Esophagus (tissue), 2 donors: ENCODE results near the gene ZFAND3. TPM values are rescaled to one million over a fixed set of nuclear protein-coding genes. Genes with fewer than 3 reads are reported as not detected.

Experiments used
- H3K27ac ChIP-seq, 2 donors: one replicate each; pipeline ENCODE4 v1.5.1; 2013; ENCODE audit warnings: low read depth in 2 of 2, mild to moderate bottlenecking in 2 of 2, inconsistent platforms in 1 of 2, low read length in 1 of 2, moderate library complexity in 1 of 2
- H3K27me3 ChIP-seq, 2 donors: one replicate each; pipeline ENCODE4 v1.6.1; 2013; ENCODE audit warnings: low read length in 2 of 2, control low read depth in 1 of 2, mild to moderate bottlenecking in 1 of 2; ENCODE audit not compliant: insufficient read depth in 2 of 2, control insufficient read depth in 1 of 2
- H3K36me3 ChIP-seq, 2 donors: one replicate each; pipeline ENCODE4 v1.6.1; 2013; ENCODE audit warnings: low read length in 1 of 2; ENCODE audit not compliant: control insufficient read depth in 2 of 2, insufficient read depth in 2 of 2
- H3K4me1 ChIP-seq, 2 donors: one replicate each; pipeline ENCODE4 v1.6.1; 2013; ENCODE audit warnings: low read length in 1 of 2; ENCODE audit not compliant: control insufficient read depth in 2 of 2, insufficient read depth in 2 of 2
- H3K4me3 ChIP-seq, 2 donors: one replicate each; pipeline ENCODE4 v1.5.1; 2013; ENCODE audit warnings: low read length in 2 of 2, mild to moderate bottlenecking in 2 of 2, low read depth in 1 of 2, moderate library complexity in 1 of 2
- H3K9me3 ChIP-seq, 2 donors: one replicate each; pipeline ENCODE4 v1.6.1; 2013; ENCODE audit warnings: mild to moderate bottlenecking in 2 of 2, low read depth in 1 of 2, low read length in 1 of 2, moderate library complexity in 1 of 2; ENCODE audit not compliant: control insufficient read depth in 2 of 2, insufficient read depth in 1 of 2
- WGBS, 2 donors: extraction: QIAGEN DNeasy Blood & Tissue Kit; methylation state at CpG; one replicate each; pipeline ENCODE4 v1.1.7; 2013; 5-methylcytosine and 5-hydroxymethylcytosine counted together
- polyA plus RNA-seq, 2 donors: library from polyadenylated mRNA; stranded (reverse); fragments of 200-250 nt; gene quantifications; one replicate each; pipeline ENCODE4 v1.2.3, GENCODE V29; 2013
- donor health status: healthy with polysubstance abuse.
- donor health status: Bipolar disorder and iron deficiency.

Gene ZFAND3
- polyA plus RNA-seq, 2 donors, result 20.6 to 21.9 TPM

GRCh38 chr6:38065734-38066305, 246.3 kb downstream of the ZFAND3 start:
- H3K27ac ChIP-seq, result no peak overlapping the region
- no peaks in the 10 kb centered on the region for H3K27me3 ChIP-seq
- peaks cover 8 to 9% of the 10 kb centered on the region in 2 donors for H3K36me3 ChIP-seq
- whole genome bisulfite sequencing, 2 donors, result 84 to 88% methylated on average over 2 of the region's 2 CpGs
- no peaks in the 10 kb centered on the region for H3K4me1 ChIP-seq
- no peaks in the 10 kb centered on the region for H3K9me3 ChIP-seq
- H3K4me3 ChIP-seq, result no peak overlapping the region

- H3K4me3 ChIP-seq, result no peak overlapping the region
- no peaks in the 10 kb centered on the region for H3K4me1 ChIP-seq
- no peaks in the 10 kb centered on the region for H3K9me3 ChIP-seq
- no peak overlapping the region for H3K27ac ChIP-seq
- no peaks in the 10 kb centered on the region for H3K27me3 ChIP-seq
- peaks cover 2 to 6% of the 10 kb centered on the region in 2 donors for H3K36me3 ChIP-seq
- WGBS, 2 donors, result 63 to 66% methylated on average over 2 of the region's 2 CpGs
These were observed 247.9 kb downstream of the ZFAND3 start for GRCh38 chr6:38067263-38067980.

GRCh38 chr6:38068854-38069590, 249.5 kb downstream of the ZFAND3 start:
- 70 to 74% methylated on average over 7 of the region's 7 CpGs for WGBS, 2 donors
- H3K36me3 ChIP-seq, result peaks cover 0 to 2% of the 10 kb centered on the region in 2 donors

DNA sequence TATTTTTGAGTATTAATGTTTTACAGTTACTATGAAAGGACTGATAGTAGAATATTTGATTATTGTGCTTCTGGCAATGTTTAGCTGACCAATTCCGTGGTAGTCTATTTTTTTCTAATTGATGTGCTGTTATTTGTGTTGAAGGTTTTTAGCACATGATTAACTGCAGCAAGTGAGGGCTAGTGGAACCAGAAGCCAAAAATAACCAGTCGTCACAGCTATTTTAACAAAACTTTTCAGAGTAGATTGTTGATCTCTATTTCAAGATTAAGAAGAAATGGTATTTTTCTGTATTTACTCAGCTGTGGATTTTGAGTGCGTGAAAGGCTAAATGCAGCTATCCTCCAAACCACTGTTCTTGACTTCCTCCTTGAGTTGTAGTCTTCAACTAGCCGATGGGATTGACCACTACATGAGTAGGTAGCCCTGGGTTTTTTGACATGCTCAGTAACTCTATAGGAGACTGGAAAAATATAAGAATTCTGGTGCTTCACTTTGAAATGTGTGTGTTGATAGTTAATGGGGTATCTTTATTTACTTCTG, 258.0 kb downstream of the ZFAND3 start:
- H3K36me3 ChIP-seq, result no peaks in the 10 kb centered on the region
- no peak overlapping the region for H3K4me3 ChIP-seq
- no peaks in the 10 kb centered on the region for H3K27me3 ChIP-seq
- H3K27ac ChIP-seq, result no peak overlapping the region
- no peaks in the 10 kb centered on the region for H3K4me1 ChIP-seq
- WGBS, 2 donors, result 68 to 73% methylated on average over 4 of the region's 4 CpGs
- H3K9me3 ChIP-seq, result no peaks in the 10 kb centered on the region

More at GRCh38 chr6:38068854-38069590, 249.5 kb downstream of the ZFAND3 start:
- Histone ChIP-seq H3K4me1 (no peaks in the 10 kb centered on the region), H3K4me3 (no peak overlapping the region), H3K27ac (no peak overlapping the region), H3K27me3 (no peaks in the 10 kb centered on the region), H3K9me3 (no peaks in the 10 kb centered on the region)

- no peak overlapping the region for H3K4me3 ChIP-seq
- no peaks in the 10 kb centered on the region for H3K9me3 ChIP-seq
- H3K36me3 ChIP-seq, result no peaks in the 10 kb centered on the region
- H3K4me1 ChIP-seq, result no peaks in the 10 kb centered on the region
- no peaks in the 10 kb centered on the region for H3K27me3 ChIP-seq
- WGBS, 2 donors, result 54 to 64% methylated on average over 4 of the region's 4 CpGs
- no peak overlapping the region for H3K27ac ChIP-seq
These were observed 259.1 kb downstream of the ZFAND3 start for GRCh38 chr6:38078671-38079070.

DNA sequence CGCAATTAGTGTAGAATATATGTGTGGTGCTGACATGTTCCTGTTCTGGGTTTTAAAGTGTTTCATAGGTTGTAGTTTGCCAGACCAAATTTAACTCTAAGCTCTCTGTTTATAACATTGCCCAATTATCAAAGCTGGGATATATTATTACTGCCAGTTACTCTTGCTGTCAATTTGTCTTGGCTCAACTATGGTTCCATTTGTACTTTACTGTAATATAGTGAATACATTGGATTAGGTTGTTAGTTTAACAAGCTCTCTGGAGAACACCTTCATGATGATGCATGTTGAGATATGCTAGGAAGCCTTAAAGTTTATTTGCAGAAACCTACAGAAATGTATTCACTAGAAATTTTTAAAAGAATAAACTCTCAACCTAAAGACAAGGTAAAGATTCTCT, 259.6 kb downstream of the ZFAND3 start:
- Histone ChIP-seq H3K27ac (no peak overlapping the region), H3K36me3 (no peaks in the 10 kb centered on the region)
- 67 to 72% methylated on average over 1 of the region's 1 CpG for WGBS, 2 donors

DNA sequence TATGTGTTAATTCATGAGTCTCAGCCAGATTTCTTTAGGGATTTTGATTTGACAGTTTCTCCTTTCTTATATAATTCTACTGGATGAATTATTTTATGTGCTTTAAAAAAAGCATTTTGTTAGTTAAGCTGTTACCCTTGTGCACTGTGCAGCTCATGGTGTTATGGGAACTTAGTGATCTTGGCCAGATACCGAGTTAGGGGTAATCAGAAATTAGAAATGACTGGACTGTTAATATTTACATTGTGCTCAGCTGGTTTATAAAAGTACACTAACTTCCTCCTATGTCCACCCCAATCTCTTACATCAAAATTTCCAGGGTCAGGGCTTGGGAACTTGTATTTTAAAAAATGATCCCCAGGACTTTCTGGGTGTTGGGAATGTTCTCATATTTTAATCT, 260.0 kb downstream of the ZFAND3 start:
- Histone ChIP-seq H3K27me3 (no peaks in the 10 kb centered on the region), H3K36me3 (no peaks in the 10 kb centered on the region), H3K4me3 (no peak overlapping the region), H3K4me1 (no peaks in the 10 kb centered on the region), H3K9me3 (no peaks in the 10 kb centered on the region), H3K27ac (no peak overlapping the region)
- WGBS, 2 donors, result 41 to 50% methylated on average over 1 of the region's 1 CpG

More for the DNA sequence above, 259.6 kb downstream of the ZFAND3 start:
- Histone ChIP-seq H3K9me3 (no peaks in the 10 kb centered on the region), H3K4me3 (no peak overlapping the region), H3K27me3 (no peaks in the 10 kb centered on the region), H3K4me1 (no peaks in the 10 kb centered on the region)

DNA sequence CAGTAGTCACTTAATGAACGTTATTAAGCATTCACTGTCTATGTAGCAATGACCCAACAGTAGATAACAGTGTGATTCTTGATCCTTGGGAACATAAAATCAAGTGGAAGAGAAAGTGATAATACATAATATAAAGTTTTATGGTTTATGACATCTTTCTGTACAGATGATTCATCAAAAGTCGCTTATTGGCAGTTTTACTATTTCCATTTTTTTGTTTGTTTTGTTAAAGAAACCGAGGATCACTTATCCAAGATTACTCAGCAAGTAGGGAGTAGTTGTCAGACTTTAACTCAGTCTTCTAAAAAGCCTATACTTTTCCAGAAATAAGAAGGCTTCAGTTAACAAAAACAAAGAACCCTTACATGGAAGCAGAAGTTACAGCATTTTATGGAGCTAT, 260.8 kb downstream of the ZFAND3 start:
- H3K27me3 ChIP-seq, result no peaks in the 10 kb centered on the region
- H3K4me3 ChIP-seq, result no peak overlapping the region
- H3K27ac ChIP-seq, result no peak overlapping the region
- no peaks in the 10 kb centered on the region for H3K9me3 ChIP-seq
- H3K36me3 ChIP-seq, result no peaks in the 10 kb centered on the region
- 49 to 54% methylated on average over 3 of the region's 3 CpGs for WGBS, 2 donors
- H3K4me1 ChIP-seq, result no peaks in the 10 kb centered on the region

- Histone ChIP-seq H3K4me1 (no peaks in the 10 kb centered on the region), H3K36me3 (no peaks in the 10 kb centered on the region), H3K27me3 (no peaks in the 10 kb centered on the region), H3K9me3 (no peaks in the 10 kb centered on the region), H3K27ac (no peak overlapping the region), H3K4me3 (no peak overlapping the region)
- 49 to 59% methylated on average over 2 of the region's 2 CpGs for WGBS, 2 donors
These were observed 261.4 kb downstream of the ZFAND3 start for GRCh38 chr6:38080889-38081288.
